GM12891 (cell line): ENCODE data around the gene RDH14.

Source experiments
- DNase-seq: peaks from one replicate; pipeline ENCODE4 v3.0.0; 2011; ENCODE audit warnings: low spot score; ENCODE audit not compliant: insufficient read length
- FAIRE-seq: peaks from 2 replicates; lab custom pipeline; 2011; peaks lifted over from hg19 to GRCh38; lab: Jason Lieb, UNC
- PAX5 ChIP-seq: IDR thresholded peaks from 2 replicates; pipeline ENCODE4 v1.6.1; 2011; ENCODE audit warnings: low read length, moderate library complexity, mild to moderate bottlenecking; ENCODE audit not compliant: insufficient read depth, severe bottlenecking
- POLR2A ChIP-seq: IDR thresholded peaks from 2 replicates; pipeline ENCODE4 v1.6.1; 2011; ENCODE audit warnings: low read depth, low read length, control low read depth
- POLR2AphosphoS5 ChIP-seq: IDR thresholded peaks from 2 replicates; pipeline ENCODE4 v1.6.1; 2011; ENCODE audit warnings: low read depth, low read length, control low read depth
- POU2F2 ChIP-seq: IDR thresholded peaks from 2 replicates; pipeline ENCODE4 v1.6.1; 2011; ENCODE audit warnings: low read depth, mild to moderate bottlenecking, control low read depth, low read length, moderate library complexity
- SPI1 ChIP-seq: IDR thresholded peaks from 2 replicates; pipeline ENCODE4 v1.6.1; 2011; ENCODE audit warnings: low read depth, low read length, control low read depth
- TAF1 ChIP-seq: IDR thresholded peaks from 2 replicates; pipeline ENCODE4 v1.6.1; 2011; ENCODE audit warnings: low read depth, low read length, control low read depth

RDH14 gene

GRCh38 chr2:18526429-18526828 is 34.0 kb downstream of the RDH14 start:
- DNase-seq (no peak), FAIRE-seq (no peak)
- TF ChIP-seq POLR2AphosphoS5 (no peak), PAX5 (no peak), TAF1 (no peak)

- FAIRE-seq (no peak), DNase-seq (no peak)
- TF ChIP-seq POU2F2 (no peak), POLR2A (no peak), POLR2AphosphoS5 (no peak), SPI1 (no peak), TAF1 (no peak), PAX5 (no peak)
Observed at GRCh38 chr2:18525852-18526251, 34.6 kb downstream of the RDH14 start.

GRCh38 chr2:18525236-18525635 is 35.2 kb downstream of the RDH14 start:
- FAIRE-seq (no peak), DNase-seq (no peak)
- TF ChIP-seq PAX5 (no peak), SPI1 (no peak), POU2F2 (no peak), TAF1 (no peak), POLR2A (no peak), POLR2AphosphoS5 (no peak)

GRCh38 chr2:18522484-18523146 is 37.8 kb downstream of the RDH14 start:
- no peak for FAIRE-seq
- DNase-seq = no peak
- TF ChIP-seq POLR2AphosphoS5 (no peak), TAF1 (no peak), PAX5 (no peak), POLR2A (no peak), POU2F2 (no peak), SPI1 (no peak)

GRCh38 chr2:18520451-18521425 is 39.7 kb downstream of the RDH14 start:
- DNase-seq = peak; percentile 29
- TF ChIP-seq POLR2AphosphoS5 (no peak), TAF1 (no peak), POLR2A (no peak), PAX5 (no peak), SPI1 (no peak), POU2F2 (no peak)
- peak; percentile 50 for FAIRE-seq

GRCh38 chr2:18519914-18520450 is 40.5 kb downstream of the RDH14 start:
- DNase-seq (no peak), FAIRE-seq (no peak)
- TF ChIP-seq PAX5 = no peak
- no peak for TF ChIP-seq TAF1
- TF ChIP-seq POLR2A = no peak
- TF ChIP-seq SPI1 = no peak
- TF ChIP-seq POLR2AphosphoS5 = no peak

GRCh38 chr2:18518116-18519111 is 42.0 kb downstream of the RDH14 start:
- TF ChIP-seq TAF1 (no peak), POLR2AphosphoS5 (no peak), SPI1 (no peak), POLR2A (no peak), PAX5 (no peak), POU2F2 (no peak)
- DNase-seq = no peak
- FAIRE-seq = no peak

- FAIRE-seq (no peak), DNase-seq (no peak)
- no peak for TF ChIP-seq TAF1
- no peak for TF ChIP-seq POLR2A
- no peak for TF ChIP-seq POLR2AphosphoS5
- TF ChIP-seq PAX5 = no peak
- no peak for TF ChIP-seq SPI1
- no peak for TF ChIP-seq POU2F2
Observed at GRCh38 chr2:18517386-18517785, 43.1 kb downstream of the RDH14 start.

- DNase-seq = no peak
- TF ChIP-seq POU2F2 (no peak), TAF1 (no peak), PAX5 (no peak), POLR2A (no peak)
- FAIRE-seq = no peak
Observed at GRCh38 chr2:18516112-18516511, 44.3 kb downstream of the RDH14 start.
